Natural killer cell (primary cell): ENCODE results near the gene PVR. TPM values are rescaled to one million over a fixed set of nuclear protein-coding genes. Genes with fewer than 3 reads are reported as not detected.

Experiments used
- ATAC-seq, 3 donors: fragments of 150-1000 bp in 2 of 3; fragments of 200-7000 bp in 1 of 3; cut with Tn5 transposase; 1 replicate in 1 of 3; 2 replicates in 2 of 3; pipeline ENCODE4 v1.10.0; 2021; ENCODE audit warnings: mild to moderate bottlenecking in 2 of 3, moderate library complexity in 2 of 3
- DNase-seq, 2 donors: peaks; one replicate each; pipeline versions ENCODE4 v3.0.0 to v3.0.0-alpha.2; 2013 to 2021; ENCODE audit warnings: mixed read lengths in 1 of 2
- H3K27ac ChIP-seq: one replicate; pipeline ENCODE4 v1.5.1; 2013; ENCODE audit warnings: mild to moderate bottlenecking, low read length
- H3K27me3 ChIP-seq: one replicate; pipeline ENCODE4 v1.6.1; 2013; ENCODE audit warnings: low read length; ENCODE audit not compliant: control insufficient read depth, insufficient read depth
- H3K36me3 ChIP-seq: one replicate; pipeline ENCODE4 v1.6.1; 2013; ENCODE audit warnings: low read length; ENCODE audit not compliant: control insufficient read depth, insufficient read depth
- H3K4me1 ChIP-seq: one replicate; pipeline ENCODE4 v1.6.1; 2013; ENCODE audit warnings: low read length; ENCODE audit not compliant: control insufficient read depth, insufficient read depth
- H3K4me3 ChIP-seq: one replicate; pipeline ENCODE4 v1.5.1; 2013; ENCODE audit warnings: low read length
- H3K9me3 ChIP-seq: one replicate; pipeline ENCODE4 v1.6.1; 2013; ENCODE audit warnings: low read length; ENCODE audit not compliant: control insufficient read depth, insufficient read depth
- H3K27ac Mint-ChIP-seq, 2 donors: one replicate each; pipeline ENCODE4 v1.8.0; 2022; ENCODE audit warnings: mild to moderate bottlenecking in 2 of 2, mixed read lengths in 2 of 2, moderate library complexity in 1 of 2
- H3K27me3 Mint-ChIP-seq, 2 donors: one replicate each; pipeline ENCODE4 v1.8.0; 2022; ENCODE audit warnings: low read depth in 2 of 2, mixed read lengths in 2 of 2
- H3K36me3 Mint-ChIP-seq: one replicate; pipeline ENCODE4 v1.8.0; 2022; ENCODE audit warnings: mixed read lengths
- H3K4me1 Mint-ChIP-seq, 2 donors: one replicate each; pipeline ENCODE4 v1.8.0; 2022; ENCODE audit warnings: mixed read lengths in 2 of 2
- H3K4me3 Mint-ChIP-seq: one replicate; pipeline ENCODE4 v1.8.0; 2022; ENCODE audit warnings: mild to moderate bottlenecking, moderate library complexity, mixed read lengths
- H3K9me3 Mint-ChIP-seq, 2 donors: one replicate each; pipeline ENCODE4 v1.8.0; 2022; ENCODE audit warnings: mixed read lengths in 2 of 2
- CTCF ChIP-seq: fragments of 200-600 bp; IDR thresholded peaks from one replicate; pipeline ENCODE4 v1.8.0; 2022; ENCODE audit warnings: antibody characterized with exemption
- WGBS: methylation state at CpG from one replicate; pipeline ENCODE4 v1.1.7; 2013; ENCODE audit warnings: missing lambda C conversion rate; ENCODE audit not compliant: insufficient coverage; 5-methylcytosine and 5-hydroxymethylcytosine counted together
- intact Hi-C: fragments of 100-400 bp; cut with micrococcal nuclease; formaldehyde crosslinking; loops from one replicate; pipeline ENCODE4 v1.14.2; 2022
- total RNA-seq, 4 donors: library from RNA; stranded (reverse); fragments of 120-200 nt in 1 of 4; gene quantifications; one replicate each; pipeline versions ENCODE4 v1.2.3 to v1.2.4, GENCODE V29; 2013 to 2022

PVR gene
- total RNA-seq, 3 donors from 2014 or later (not counting 1 experiment from before 2014, with no cell fraction given), result 6.6 to 12.6 (median 7.9) TPM

- no peak for TF ChIP-seq CTCF
- Histone ChIP-seq H3K27me3 (no peaks in the 10 kb centered on the region), H3K9me3 (no peaks in the 10 kb centered on the region), H3K36me3 (no peaks in the 10 kb centered on the region), H3K27ac (no peak overlapping the region), H3K4me3 (no peak overlapping the region), H3K4me1 (peaks cover 27% of the 10 kb centered on the region)
- H3K9me3 Mint-ChIP-seq, result no peaks in the 10 kb centered on the region
- H3K4me3 Mint-ChIP-seq, result no peak overlapping the region
- DNase-seq, result no peak
- H3K36me3 Mint-ChIP-seq, result no peaks in the 10 kb centered on the region
- H3K27ac Mint-ChIP-seq, result peak overlapping the region in 1 of 2 donors; percentile 51
- 100% methylated on average over 1 of the region's 3 CpGs for WGBS
- intact Hi-C loops, result loop anchor here (10.0 kb wide), 1 partner anchor 155 kb away; the partner anchor contains the start of gene NECTIN2
- no peak for ATAC-seq
- H3K4me1 Mint-ChIP-seq, result peaks cover 0 to 25% of the 10 kb centered on the region in 2 donors
- H3K27me3 Mint-ChIP-seq, result peaks cover 2 to 3% of the 10 kb centered on the region in 2 donors
These were observed 46.4 kb downstream of the PVR start for GRCh38 chr19:44690131-44690440.

GRCh38 chr19:44692379-44692721 is 48.6 kb downstream of the PVR start:
- H3K4me3 Mint-ChIP-seq, result no peak overlapping the region
- DNase-seq (no peak), ATAC-seq (no peak)
- TF ChIP-seq CTCF, result no peak
- H3K27me3 Mint-ChIP-seq, result no peaks in the 10 kb centered on the region
- intact Hi-C loops, result loop anchor here (10.0 kb wide), 1 partner anchor 152 kb away; the partner anchor contains the start of gene NECTIN2
- no peak overlapping the region for H3K4me3 ChIP-seq
- no peaks in the 10 kb centered on the region for H3K36me3 ChIP-seq
- WGBS, result 15% methylated on average over 3 of the region's 5 CpGs
- H3K36me3 Mint-ChIP-seq, result no peaks in the 10 kb centered on the region
- peaks cover 27% of the 10 kb centered on the region for H3K4me1 ChIP-seq
- peaks cover 0 to 23% of the 10 kb centered on the region in 2 donors for H3K4me1 Mint-ChIP-seq
- no peaks in the 10 kb centered on the region for H3K27me3 ChIP-seq
- peak overlapping the region; percentile 86 for H3K27ac ChIP-seq
- peak overlapping the region in 1 of 2 donors; percentile 84 for H3K27ac Mint-ChIP-seq
- H3K9me3 Mint-ChIP-seq, result no peaks in the 10 kb centered on the region
- no peaks in the 10 kb centered on the region for H3K9me3 ChIP-seq

GRCh38 chr19:44694184-44694579 is 50.5 kb downstream of the PVR start:
- WGBS, result 77% methylated on average over 2 of the region's 2 CpGs
- no peaks in the 10 kb centered on the region for H3K27me3 ChIP-seq
- no peaks in the 10 kb centered on the region for H3K36me3 ChIP-seq
- peak; percentile 10 for TF ChIP-seq CTCF
- H3K4me1 ChIP-seq, result peaks cover 23% of the 10 kb centered on the region
- peak in 1 of 2 donors; percentile 40 for DNase-seq
- H3K9me3 Mint-ChIP-seq, result no peaks in the 10 kb centered on the region
- intact Hi-C loops, result loop anchor here (10.0 kb wide), 1 partner anchor 151 kb away; the partner anchor contains the start of gene NECTIN2
- H3K36me3 Mint-ChIP-seq, result no peaks in the 10 kb centered on the region
- no peak overlapping the region for H3K27ac ChIP-seq
- peak overlapping the region in 1 of 2 donors; percentile 51 for H3K27ac Mint-ChIP-seq
- no peaks in the 10 kb centered on the region for H3K9me3 ChIP-seq
- no peak overlapping the region for H3K4me3 Mint-ChIP-seq
- ATAC-seq, result no peak
- peaks cover 0 to 7% of the 10 kb centered on the region in 2 donors for H3K27me3 Mint-ChIP-seq
- peaks cover 0 to 20% of the 10 kb centered on the region in 2 donors for H3K4me1 Mint-ChIP-seq
- no peak overlapping the region for H3K4me3 ChIP-seq
